Measurements from ENCODE around the gene MYBL2. TPM values are rescaled to one million over a fixed set of nuclear protein-coding genes. Genes with fewer than 3 reads are reported as not detected.

MYBL2 gene
- total RNA-seq, 1 donor, result 11.7 TPM

DNA sequence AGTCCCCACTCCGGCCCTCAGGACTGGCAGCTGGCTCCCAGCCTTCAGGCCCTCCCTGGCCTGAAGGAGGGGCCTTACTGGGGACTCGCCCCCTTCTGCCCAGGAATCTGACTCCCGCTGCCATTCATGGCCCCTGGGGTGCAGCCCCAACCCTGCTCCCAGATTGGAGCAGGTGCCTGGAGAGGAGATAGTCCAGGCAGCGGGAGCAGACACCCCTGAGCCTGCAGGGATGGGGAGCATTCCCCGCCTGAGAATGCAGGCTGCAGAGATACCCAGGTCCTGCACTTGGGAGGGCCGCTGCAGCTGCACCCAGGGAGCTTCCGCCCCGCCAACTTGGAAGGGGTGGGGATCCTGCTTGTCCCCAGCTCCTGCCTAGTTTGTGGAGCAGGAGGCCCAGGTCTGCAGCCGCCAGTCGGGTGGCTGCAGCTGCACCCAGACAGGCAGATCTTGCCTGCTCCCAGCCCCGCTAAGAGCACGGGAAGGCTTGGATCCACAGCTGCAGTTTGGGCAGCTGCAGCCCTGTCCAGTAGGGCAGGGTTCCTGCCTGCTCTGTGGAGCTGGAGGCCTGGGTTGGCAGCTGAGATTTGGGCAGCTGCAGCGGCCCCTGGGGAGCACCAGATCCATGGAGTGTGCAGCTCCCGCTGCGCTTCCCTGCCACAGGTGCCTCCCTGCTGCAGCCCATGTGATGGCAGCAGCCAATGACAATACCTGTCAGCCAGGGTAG, 54.7 kb downstream of the MYBL2 start:
- DNase-seq (ENCODE audit: low read depth), result no peak
- H3K4me3 ChIP-seq (ENCODE audit: low read depth, low read length), result no peak overlapping the region
- TF ChIP-seq, protein P1, sequence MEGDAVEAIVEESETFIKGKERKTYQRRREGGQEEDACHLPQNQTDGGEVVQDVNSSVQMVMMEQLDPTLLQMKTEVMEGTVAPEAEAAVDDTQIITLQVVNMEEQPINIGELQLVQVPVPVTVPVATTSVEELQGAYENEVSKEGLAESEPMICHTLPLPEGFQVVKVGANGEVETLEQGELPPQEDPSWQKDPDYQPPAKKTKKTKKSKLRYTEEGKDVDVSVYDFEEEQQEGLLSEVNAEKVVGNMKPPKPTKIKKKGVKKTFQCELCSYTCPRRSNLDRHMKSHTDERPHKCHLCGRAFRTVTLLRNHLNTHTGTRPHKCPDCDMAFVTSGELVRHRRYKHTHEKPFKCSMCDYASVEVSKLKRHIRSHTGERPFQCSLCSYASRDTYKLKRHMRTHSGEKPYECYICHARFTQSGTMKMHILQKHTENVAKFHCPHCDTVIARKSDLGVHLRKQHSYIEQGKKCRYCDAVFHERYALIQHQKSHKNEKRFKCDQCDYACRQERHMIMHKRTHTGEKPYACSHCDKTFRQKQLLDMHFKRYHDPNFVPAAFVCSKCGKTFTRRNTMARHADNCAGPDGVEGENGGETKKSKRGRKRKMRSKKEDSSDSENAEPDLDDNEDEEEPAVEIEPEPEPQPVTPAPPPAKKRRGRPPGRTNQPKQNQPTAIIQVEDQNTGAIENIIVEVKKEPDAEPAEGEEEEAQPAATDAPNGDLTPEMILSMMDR (IDR thresholded peaks at IDR 0.05; ENCODE audit: insufficient read depth, low read depth, low read length), result no peak

DNA sequence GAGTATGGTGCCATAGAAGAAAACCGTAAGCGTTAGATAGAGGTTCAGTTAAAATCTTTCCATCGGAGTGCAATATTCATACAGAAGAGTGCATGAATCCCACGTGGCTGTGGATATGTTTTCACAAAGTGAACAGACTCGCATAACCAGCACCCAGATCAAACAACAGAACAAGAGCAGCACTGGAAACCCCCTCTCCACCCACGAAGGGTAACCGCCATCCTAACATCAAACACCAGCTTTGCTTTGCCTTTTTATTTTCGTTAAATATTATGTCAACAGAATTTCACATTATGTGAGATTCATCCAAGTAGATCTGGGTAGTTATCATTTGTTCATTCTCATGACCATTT, 55.2 kb downstream of the MYBL2 start:
- no peak overlapping the region for H3K4me3 ChIP-seq (ENCODE audit: low read depth, low read length)
- no peak for DNase-seq (ENCODE audit: low read depth)
- TF ChIP-seq, protein P1 (IDR thresholded peaks at IDR 0.05; ENCODE audit: insufficient read depth, low read depth, low read length), result no peak

DNA sequence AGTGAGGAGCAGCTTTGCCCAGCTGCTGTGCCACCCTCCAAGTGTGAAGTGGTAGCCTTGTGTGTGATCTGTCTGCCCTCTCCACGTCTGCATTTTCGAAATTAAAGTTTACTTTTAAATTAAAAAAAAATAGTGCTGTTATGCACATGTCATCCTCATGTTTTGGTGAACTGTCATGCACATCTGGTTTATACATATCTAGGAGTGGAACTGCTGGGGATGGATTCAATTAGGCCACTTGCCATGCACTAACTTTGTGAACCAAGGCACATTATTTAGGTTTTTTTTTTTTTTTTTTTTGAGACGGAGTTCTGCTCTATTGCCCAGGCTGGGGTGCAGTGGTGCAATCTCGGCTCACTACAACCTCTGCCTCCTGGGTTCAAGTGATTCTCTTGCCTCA, 56.3 kb downstream of the MYBL2 start:
- no peak for DNase-seq (ENCODE audit: low read depth)
- TF ChIP-seq, protein P1 (IDR thresholded peaks at IDR 0.05; ENCODE audit: insufficient read depth, low read depth, low read length), result no peak
- no peak overlapping the region for H3K4me3 ChIP-seq (ENCODE audit: low read depth, low read length)

DNA sequence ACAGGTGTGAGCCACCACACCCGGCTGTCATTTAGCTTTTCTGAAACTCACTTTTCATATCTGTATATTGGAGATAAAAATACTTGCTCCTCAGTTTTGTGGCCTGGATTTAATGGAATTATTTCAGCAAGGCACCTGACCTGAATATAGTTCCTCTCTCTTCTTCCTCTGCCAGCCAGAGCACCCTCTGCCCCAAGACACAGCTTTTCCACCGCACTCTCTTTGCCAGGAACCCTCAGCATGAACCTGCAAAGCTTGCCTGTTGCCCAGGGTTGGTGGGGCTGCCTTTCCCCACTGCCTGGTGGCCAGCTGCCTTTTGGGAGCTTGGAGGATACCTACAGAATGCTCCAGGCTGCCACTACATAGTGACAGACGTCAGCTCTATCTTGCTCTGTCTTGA, 56.8 kb downstream of the MYBL2 start:
- DNase-seq (ENCODE audit: low read depth), result no peak
- no peak overlapping the region for H3K4me3 ChIP-seq (ENCODE audit: low read depth, low read length)
- TF ChIP-seq, protein P1 (IDR thresholded peaks at IDR 0.05; ENCODE audit: insufficient read depth, low read depth, low read length), result no peak

DNA sequence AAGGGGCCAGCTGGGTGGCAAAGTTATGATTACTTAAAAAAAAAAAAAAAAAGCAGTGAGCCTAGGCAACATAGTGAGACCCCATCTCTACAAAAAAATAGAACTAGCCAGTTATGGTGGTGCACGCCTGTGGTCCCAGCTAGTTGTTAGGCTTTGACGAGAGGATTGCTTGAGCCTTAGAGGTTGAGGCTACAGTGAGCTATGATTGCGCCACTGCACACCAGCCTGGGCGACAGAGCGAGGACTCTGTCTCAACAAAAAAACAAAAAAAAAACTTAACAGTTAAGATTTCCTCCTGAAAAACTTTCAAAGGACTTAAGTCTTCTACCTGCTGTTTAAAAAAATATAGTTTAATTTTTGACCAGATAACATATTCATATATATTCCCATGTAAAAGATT, 57.5 kb downstream of the MYBL2 start:
- DNase-seq (ENCODE audit: low read depth), result no peak
- no peak overlapping the region for H3K4me3 ChIP-seq (ENCODE audit: low read depth, low read length)
- TF ChIP-seq, protein P1 (IDR thresholded peaks at IDR 0.05; ENCODE audit: insufficient read depth, low read depth, low read length), result no peak

DNA sequence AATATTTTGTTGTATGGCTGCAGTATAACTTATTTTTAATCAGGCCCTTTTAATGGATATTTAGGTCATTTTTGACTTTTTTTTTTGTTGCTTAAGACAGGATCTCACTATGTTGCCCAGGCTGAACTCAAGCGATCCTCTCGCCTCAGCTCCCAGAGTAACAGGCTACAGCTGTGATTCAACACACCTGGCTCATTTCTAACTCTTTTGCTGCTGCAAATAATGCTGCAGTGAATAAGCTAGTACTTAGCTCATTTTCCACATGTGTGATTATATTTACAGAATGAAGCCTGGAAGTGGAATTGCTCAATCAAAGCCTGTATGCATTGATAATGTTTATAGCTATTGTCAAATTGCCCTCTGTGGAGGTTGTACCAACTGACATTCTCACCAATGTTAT, 58.8 kb downstream of the MYBL2 start:
- DNase-seq (ENCODE audit: low read depth), result peak; percentile 66
- TF ChIP-seq, protein P1 (IDR thresholded peaks at IDR 0.05; ENCODE audit: insufficient read depth, low read depth, low read length), result no peak
- no peak overlapping the region for H3K4me3 ChIP-seq (ENCODE audit: low read depth, low read length)

DNA sequence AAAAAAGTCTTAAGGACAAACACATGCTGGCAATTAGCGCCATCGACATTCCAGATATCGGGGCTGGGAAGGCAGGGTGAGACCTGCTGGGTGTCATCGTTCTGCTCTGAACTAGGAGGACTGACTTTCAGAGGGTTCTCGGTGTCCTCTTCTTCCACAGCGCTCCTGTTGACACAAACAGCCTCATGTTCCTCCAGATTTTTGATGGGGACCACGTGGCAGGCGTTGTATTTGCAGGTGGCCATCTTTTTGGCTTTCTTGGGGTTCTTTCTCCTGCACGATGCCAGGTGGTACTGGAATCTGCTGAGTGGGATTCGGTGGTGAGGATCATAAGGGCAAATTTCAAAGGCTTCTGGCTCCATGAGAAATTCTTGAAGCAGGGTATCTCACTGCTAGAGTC, 59.4 kb downstream of the MYBL2 start:
- H3K4me3 ChIP-seq (ENCODE audit: low read depth, low read length), result no peak overlapping the region
- TF ChIP-seq, protein P1 (IDR thresholded peaks at IDR 0.05; ENCODE audit: insufficient read depth, low read depth, low read length), result no peak
- no peak for DNase-seq (ENCODE audit: low read depth)
